HepG2 (cell line): ENCODE measurements around the gene LRRC45. TPM values are rescaled to one million over a fixed set of nuclear protein-coding genes. Genes with fewer than 3 reads are reported as not detected.

ENCODE experiments used
- EZH2 ChIP-seq: conservative IDR thresholded peaks from 2 replicates; pipeline ENCODE4 v1.6.1; 2012; ENCODE audit warnings: mild to moderate bottlenecking, low read depth, low read length, moderate library complexity
- HOXA3 ChIP-seq: sonication (generic); formaldehyde crosslinking; IDR thresholded peaks from 2 replicates; pipeline ENCODE4 v1.5.0; 2020; ENCODE audit warnings: missing genetic modification reagents
- IKZF4 ChIP-seq: sonication (generic); formaldehyde crosslinking; IDR thresholded peaks from 2 replicates; pipeline ENCODE4 v1.5.1; 2020; ENCODE audit warnings: borderline replicate concordance, mild to moderate bottlenecking, low read depth, missing genetic modification reagents; ENCODE audit errors: not compliant biosample characterization
- ISX ChIP-seq: sonication (generic); formaldehyde crosslinking; conservative IDR thresholded peaks from 2 replicates; pipeline ENCODE4 v1.5.0; 2020; ENCODE audit warnings: missing genetic modification reagents
- NFATC3 ChIP-seq: sonication (generic); formaldehyde crosslinking; IDR thresholded peaks from 2 replicates; pipeline ENCODE4 v1.5.1; 2020; ENCODE audit warnings: mild to moderate bottlenecking, missing genetic modification reagents
- NFKBIZ ChIP-seq: IDR thresholded peaks from 2 replicates; pipeline ENCODE4 v1.6.1; 2018; ENCODE audit warnings: missing genetic modification reagents, missing compliant biosample characterization
- NRL ChIP-seq: sonication (generic); formaldehyde crosslinking; IDR thresholded peaks from 2 replicates; pipeline ENCODE4 v1.5.0; 2020; ENCODE audit warnings: missing genetic modification reagents, mild to moderate bottlenecking, moderate library complexity, borderline replicate concordance
- SCMH1 ChIP-seq: sonication (generic); formaldehyde crosslinking; IDR thresholded peaks from 2 replicates; pipeline ENCODE4 v1.9.0; 2021; ENCODE audit warnings: missing genetic modification reagents, mild to moderate bottlenecking, borderline replicate concordance
- ZNF160 ChIP-seq: sonication (generic); formaldehyde crosslinking; IDR thresholded peaks from 2 replicates; pipeline ENCODE4 v1.8.0; 2022; ENCODE audit warnings: mild to moderate bottlenecking, inconsistent platforms, missing genetic modification reagents
- ZNF337 ChIP-seq: sonication (generic); formaldehyde crosslinking; IDR thresholded peaks from 2 replicates; pipeline ENCODE4 v1.5.1; 2020; ENCODE audit warnings: missing genetic modification reagents, low read depth, mild to moderate bottlenecking, borderline replicate concordance
- ZSCAN12 ChIP-seq: sonication (generic); formaldehyde crosslinking; IDR thresholded peaks from 2 replicates; pipeline ENCODE4 v1.9.0; 2021; ENCODE audit warnings: mild to moderate bottlenecking, missing genetic modification reagents
- polyA plus RNA-seq, 8 experiments: library from polyadenylated mRNA; depleted of rRNA in 3 of 8; stranded (reverse) in 7 of 8; unstranded in 1 of 8; fragments of >200 nt; fragmentation: Illumina TruSeq in 4 of 8; extraction: Trizol in 4 of 8; gene quantifications; 2 replicates each; pipeline versions ENCODE4 v1.2.1 to v1.2.3, GENCODE V29; 2011 to 2016; ENCODE audit warnings: low read depth in 4 of 8, missing spikeins in 1 of 8, mixed read lengths in 1 of 8; ENCODE audit not compliant: insufficient read depth in 1 of 8
- total RNA-seq, 5 experiments: library from RNA; depleted of rRNA; stranded (reverse); fragments of >200 nt; fragmentation: Illumina TruSeq; extraction: Trizol; gene quantifications; 2 replicates each; pipeline ENCODE4 v1.2.3, GENCODE V29; 2016; ENCODE audit warnings: low read depth in 1 of 5
- TF ChIP-seq, protein P1 (sequence below): sonication (generic); formaldehyde crosslinking; IDR thresholded peaks from 2 replicates; pipeline ENCODE4 v1.4.0; 2020; ENCODE audit warnings: missing genetic modification reagents

LRRC45 gene
- total and polyA plus RNA-seq, 2 of the 13 experiments (the other 11 are each of a cell fraction or from before 2014, with no cell fraction given), result 11.6 to 48.1 TPM

GRCh38 chr17:82018989-82019689, 4.0 kb upstream of the LRRC45 start (continued):
- TF ChIP-seq SCMH1 (CRISPR knock-in tag), result no peak
- TF ChIP-seq ZNF160, result 0 out of 2 replicates have a peak, but pooled peaks have one; percentile 26
- TF ChIP-seq NFATC3 (CRISPR knock-in tag), result 0 out of 2 replicates have a peak, but pooled peaks have one; percentile 70
- TF ChIP-seq IKZF4 (CRISPR knock-in tag), result no peak
- TF ChIP-seq ZNF337 (CRISPR knock-in tag), result no peak
- TF ChIP-seq NFKBIZ (CRISPR knock-in tag), result no peak
- no peak for TF ChIP-seq EZH2
- TF ChIP-seq, protein P1, sequence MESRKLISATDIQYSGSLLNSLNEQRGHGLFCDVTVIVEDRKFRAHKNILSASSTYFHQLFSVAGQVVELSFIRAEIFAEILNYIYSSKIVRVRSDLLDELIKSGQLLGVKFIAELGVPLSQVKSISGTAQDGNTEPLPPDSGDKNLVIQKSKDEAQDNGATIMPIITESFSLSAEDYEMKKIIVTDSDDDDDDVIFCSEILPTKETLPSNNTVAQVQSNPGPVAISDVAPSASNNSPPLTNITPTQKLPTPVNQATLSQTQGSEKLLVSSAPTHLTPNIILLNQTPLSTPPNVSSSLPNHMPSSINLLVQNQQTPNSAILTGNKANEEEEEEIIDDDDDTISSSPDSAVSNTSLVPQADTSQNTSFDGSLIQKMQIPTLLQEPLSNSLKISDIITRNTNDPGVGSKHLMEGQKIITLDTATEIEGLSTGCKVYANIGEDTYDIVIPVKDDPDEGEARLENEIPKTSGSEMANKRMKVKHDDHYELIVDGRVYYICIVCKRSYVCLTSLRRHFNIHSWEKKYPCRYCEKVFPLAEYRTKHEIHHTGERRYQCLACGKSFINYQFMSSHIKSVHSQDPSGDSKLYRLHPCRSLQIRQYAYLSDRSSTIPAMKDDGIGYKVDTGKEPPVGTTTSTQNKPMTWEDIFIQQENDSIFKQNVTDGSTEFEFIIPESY, result peak; percentile 55; the same call in 1 of the 2 replicates
- 0 out of 2 replicates have a peak, but pooled peaks have one; percentile 25 for TF ChIP-seq NRL (CRISPR knock-in tag)
- TF ChIP-seq HOXA3, result peak; percentile 59; the same call in 1 of the 2 replicates
- TF ChIP-seq ISX (CRISPR knock-in tag), result no peak
- no peak for TF ChIP-seq ZSCAN12 (CRISPR knock-in tag)
